HG02852 (cell line): ENCODE measurements around the gene TPM1.

Experiments
- ATAC-seq: cut with Tn5 transposase; IDR thresholded peaks from one replicate; pipeline ENCODE4 v1.9.1; 2021; ENCODE audit warnings: mild to moderate bottlenecking, moderate library complexity; ENCODE audit not compliant: unreplicated experiment

The TPM1 gene

GRCh38 chr15:63072023-63072650 is 29.6 kb downstream of the TPM1 start:
- ATAC-seq = no peak

- no peak for ATAC-seq
Observed at GRCh38 chr15:63072809-63073277, 30.3 kb downstream of the TPM1 start.

GRCh38 chr15:63073497-63074172 is 31.1 kb downstream of the TPM1 start:
- ATAC-seq = no peak

- ATAC-seq = no peak
Observed at GRCh38 chr15:63075015-63075983, 32.8 kb downstream of the TPM1 start.

GRCh38 chr15:63075984-63076713 is 33.6 kb downstream of the TPM1 start:
- no peak for ATAC-seq

- no peak for ATAC-seq
Observed at GRCh38 chr15:63076714-63077046, 34.1 kb downstream of the TPM1 start.

- ATAC-seq = no peak
Observed at GRCh38 chr15:63077952-63078351, 35.4 kb downstream of the TPM1 start.

GRCh38 chr15:63079947-63080626 is 37.5 kb downstream of the TPM1 start:
- ATAC-seq = no peak

GRCh38 chr15:63080634-63081250 is 38.2 kb downstream of the TPM1 start:
- ATAC-seq = no peak

- ATAC-seq = no peak
Observed at GRCh38 chr15:63082366-63082765, 39.8 kb downstream of the TPM1 start.

GRCh38 chr15:63083044-63083443 is 40.5 kb downstream of the TPM1 start:
- ATAC-seq = no peak

- no peak for ATAC-seq
Observed at GRCh38 chr15:63083541-63083940, 41.0 kb downstream of the TPM1 start.

GRCh38 chr15:63084806-63085205 is 42.3 kb downstream of the TPM1 start:
- ATAC-seq = no peak

GRCh38 chr15:63085289-63085688 is 42.7 kb downstream of the TPM1 start:
- ATAC-seq = no peak

GRCh38 chr15:63086271-63086670 is 43.7 kb downstream of the TPM1 start:
- no peak for ATAC-seq

- no peak for ATAC-seq
Observed at GRCh38 chr15:63086947-63087346, 44.4 kb downstream of the TPM1 start.

- ATAC-seq = no peak
Observed at GRCh38 chr15:63088533-63089245, 46.1 kb downstream of the TPM1 start.

- ATAC-seq = no peak
Observed at GRCh38 chr15:63089260-63090043, 46.9 kb downstream of the TPM1 start.

GRCh38 chr15:63090472-63090871 is 47.9 kb downstream of the TPM1 start:
- no peak for ATAC-seq
